GM18519 (cell line): ENCODE data around the gene ZNF823.
A peak's percentile ranks its signal among the peaks of the same experiment; 100 is the strongest.
"Not testable (repeated sequence)": the region's sequence is repeated elsewhere in the genome, so short reads cannot be mapped to it uniquely, and the experiment has no call there.

Experiments used
- ATAC-seq: cut with Tn5 transposase; IDR thresholded peaks from one replicate; pipeline ENCODE4 v1.9.1; 2021; ENCODE audit warnings: mild to moderate bottlenecking, moderate library complexity; ENCODE audit not compliant: unreplicated experiment, low FRiP score

Gene ZNF823

GRCh38 chr19:11738746-11739620 lies at the start of gene ZNF823:
Gene ZNF823 (minus strand): TSS chr19:11738946. CDS start chr19:11738819, 127 bp downstream.
- peak; percentile 70 for ATAC-seq

DNA sequence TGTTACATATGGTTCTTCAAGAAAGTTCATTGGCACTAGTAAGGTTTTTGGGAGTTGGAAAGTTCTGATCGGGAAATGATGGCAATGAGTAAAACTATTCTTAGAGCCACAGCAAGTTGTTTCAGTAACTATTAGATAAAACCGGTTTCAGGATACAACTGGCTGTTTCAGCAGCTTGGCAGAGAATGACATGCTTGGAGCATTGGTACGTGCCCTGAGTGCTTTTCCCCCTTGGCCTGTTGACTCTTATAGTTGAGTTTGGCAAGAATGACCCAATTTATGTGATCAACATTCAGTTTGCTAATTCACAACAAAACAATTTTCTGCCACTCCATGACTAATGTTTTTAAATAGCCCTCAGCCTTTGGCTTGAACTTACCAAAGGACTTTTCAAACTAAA lies 48.8 kb upstream of the ZNF823 start:
- ATAC-seq: no peak

DNA sequence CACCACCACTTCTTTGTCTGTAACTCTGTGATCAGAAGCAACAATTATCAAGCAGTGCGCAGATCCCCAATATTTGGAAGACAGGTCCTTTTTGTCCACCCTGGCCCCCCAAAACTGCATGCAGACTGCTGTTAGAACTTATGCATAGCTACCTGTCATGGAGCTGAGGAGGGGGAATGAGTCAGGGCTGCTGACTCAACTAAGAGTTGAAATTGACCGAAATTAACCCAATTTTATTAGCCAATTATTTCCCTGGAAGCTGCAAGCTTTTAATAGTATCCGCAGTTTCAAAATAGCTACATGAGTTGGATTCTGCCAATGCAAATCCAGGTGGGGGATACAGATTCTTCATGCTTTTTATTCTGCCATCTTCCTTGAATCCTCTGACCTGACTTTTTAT lies 45.6 kb upstream of the ZNF823 start:
- ATAC-seq: no peak

- no peak for ATAC-seq
These were observed 45.0 kb upstream of the ZNF823 start for GRCh38 chr19:11783767-11784166.

DNA sequence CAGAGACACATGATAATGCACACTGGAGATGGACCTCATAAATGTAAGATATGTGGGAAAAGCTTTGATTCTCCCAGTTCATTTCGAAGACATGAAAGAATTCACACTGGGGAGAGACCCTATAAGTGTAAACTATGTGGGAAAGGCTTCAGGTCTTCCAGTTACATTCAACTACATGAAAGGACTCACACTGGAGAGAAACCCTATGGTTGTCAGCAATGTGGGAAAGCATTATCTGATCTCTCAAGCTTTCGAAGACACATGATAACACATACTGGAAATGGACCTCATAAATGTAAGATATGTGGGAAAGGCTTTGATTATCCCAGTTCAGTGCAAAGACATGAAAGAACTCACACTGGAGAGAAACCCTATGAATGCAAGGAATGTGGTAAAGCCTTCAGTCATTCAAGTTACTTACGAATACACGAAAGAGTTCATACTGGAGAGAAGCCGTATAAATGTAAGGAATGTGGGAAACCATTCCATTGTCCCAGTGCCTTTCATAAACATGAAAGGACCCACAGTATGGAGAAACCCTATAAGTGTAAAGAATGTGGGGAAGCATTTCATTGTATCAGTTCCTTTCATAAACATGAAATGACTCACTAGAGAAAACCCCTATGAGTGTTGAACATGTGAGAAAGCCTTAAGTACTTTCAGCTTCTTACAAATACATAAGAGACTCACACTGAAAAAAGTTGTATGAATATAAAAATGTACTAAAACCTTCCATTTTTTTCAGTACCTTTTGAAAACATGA lies 42.7 kb upstream of the ZNF823 start:
- ATAC-seq: no peak

DNA sequence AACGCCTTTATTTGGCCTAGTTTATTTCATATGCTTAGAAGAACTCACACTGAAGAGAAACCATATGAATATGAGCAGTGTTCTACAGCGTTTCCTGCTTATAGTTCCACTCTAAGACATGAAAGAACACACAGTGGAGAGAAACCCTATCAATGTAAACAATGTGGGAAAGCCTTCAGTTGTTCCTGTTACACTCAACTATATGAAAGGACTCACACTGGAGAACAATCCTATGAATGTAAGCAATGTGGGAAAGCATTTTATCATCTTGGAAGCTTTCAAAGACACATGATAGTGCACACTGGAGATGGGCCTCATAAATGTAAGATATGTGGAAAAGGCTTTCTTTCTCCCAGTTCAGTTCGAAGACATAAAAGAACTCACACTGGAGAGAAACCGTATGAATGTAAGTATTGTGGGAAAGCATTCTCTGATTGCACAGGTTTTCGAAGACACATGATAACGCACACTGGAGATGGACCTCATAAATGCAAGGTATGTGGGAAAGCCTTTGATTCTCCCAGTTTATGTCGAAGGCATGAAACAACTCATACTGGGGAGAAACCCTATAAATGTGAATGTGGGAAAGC lies 41.8 kb upstream of the ZNF823 start:
- no peak for ATAC-seq

DNA sequence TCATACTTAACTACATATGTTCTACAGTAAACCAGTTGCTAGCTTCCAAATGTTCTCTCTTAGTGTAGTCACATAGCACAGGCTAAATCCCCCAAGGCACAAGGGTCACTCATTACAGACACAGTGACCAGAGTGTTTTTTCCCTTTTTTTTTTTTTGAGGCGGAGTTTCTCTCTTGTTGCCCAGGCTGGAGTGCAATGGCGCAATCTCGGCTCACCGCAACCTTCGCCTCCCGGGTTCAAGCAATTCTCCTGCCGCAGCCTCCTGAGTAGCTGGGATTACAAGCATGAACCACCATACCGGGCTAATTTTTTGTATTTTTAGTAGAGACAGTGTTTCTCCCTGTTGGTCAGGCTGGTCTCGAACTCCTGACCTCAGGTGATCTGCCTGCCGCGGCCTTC lies 37.9 kb upstream of the ZNF823 start:
- not testable (repeated sequence) for ATAC-seq

GRCh38 chr19:11771520-11771919 lies 32.8 kb upstream of the ZNF823 start:
- ATAC-seq: not testable (repeated sequence)

GRCh38 chr19:11769995-11770394 lies 31.2 kb upstream of the ZNF823 start:
- no peak for ATAC-seq

- ATAC-seq: no peak
These were observed 28.9 kb upstream of the ZNF823 start for GRCh38 chr19:11767633-11768133.

DNA sequence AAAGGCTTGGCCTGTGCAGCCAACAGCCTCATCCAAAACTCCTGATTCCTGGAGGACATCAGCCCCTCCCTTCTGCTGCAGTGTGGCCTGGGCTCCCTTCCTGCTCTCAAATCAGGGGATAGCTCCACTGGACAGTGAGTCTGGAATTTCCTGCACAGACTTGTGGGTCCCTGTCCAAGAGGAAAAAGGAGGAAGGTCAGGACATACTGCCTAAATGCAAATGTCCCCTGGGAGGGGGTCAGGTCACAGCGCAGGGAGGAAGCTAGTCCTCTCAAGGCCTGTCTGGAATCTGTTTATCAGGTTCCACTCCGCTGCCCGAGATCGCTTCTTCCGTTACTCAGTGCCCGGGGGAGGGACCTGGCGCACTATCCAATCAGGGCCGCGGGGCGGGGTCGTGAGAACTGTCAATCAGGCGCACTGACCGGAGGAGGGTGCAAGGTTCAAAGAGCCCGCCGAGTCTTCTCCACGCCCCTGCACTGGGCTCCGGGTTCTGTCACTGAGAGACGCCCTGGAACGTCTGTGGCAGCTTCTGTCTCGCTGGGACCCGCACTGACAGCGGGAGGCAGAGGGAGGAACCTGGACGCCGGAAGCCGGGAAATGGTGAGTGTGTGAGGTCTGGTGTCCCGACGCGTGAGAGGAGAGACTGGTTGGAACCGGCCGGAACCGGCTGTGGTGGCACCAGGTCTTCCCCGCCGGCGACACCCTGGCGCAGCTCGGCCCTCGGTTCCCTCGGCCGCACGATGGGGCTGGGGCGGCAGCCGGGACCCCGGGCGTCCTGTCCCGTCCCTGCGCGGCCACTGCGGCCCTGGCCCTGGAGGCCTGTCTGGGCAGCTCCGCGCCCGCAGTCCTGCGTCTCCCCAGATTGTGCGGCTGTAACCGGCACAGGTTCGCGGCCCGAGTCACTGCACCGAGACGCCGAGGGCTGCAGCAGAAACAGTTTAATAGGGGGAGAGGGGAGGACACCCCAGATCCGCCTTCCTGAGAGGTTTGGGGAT lies 28.1 kb upstream of the ZNF823 start, which contains the start of gene ZNF441:
ZNF441 (plus strand) TSS at position 404 of the 995 bp plus-strand sequence; CDS start at position 598, 194 bp downstream.
- ATAC-seq: peak; percentile 83

- no peak for ATAC-seq
These were observed 24.9 kb upstream of the ZNF823 start for GRCh38 chr19:11763611-11764010.

DNA sequence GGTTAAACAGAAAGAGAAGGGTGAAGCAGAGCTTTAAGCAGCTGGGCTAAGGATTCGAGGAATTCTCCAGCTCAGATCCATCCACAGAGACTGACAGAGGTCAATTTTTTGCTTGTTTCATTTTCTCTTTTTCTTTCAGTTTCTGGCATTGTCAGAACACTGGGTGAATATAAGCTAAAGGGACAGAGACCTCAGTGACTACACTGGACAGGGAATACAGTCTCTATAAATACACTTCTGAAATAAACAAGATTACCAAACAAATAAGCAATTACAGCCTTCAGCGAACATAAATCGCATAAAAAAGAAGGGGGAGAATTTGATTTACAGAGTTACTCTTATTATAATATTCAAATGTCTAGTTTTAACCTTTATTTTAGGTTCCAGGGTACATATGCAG lies 24.4 kb upstream of the ZNF823 start:
- ATAC-seq: no peak

- ATAC-seq: no peak
These were observed 21.1 kb upstream of the ZNF823 start for GRCh38 chr19:11759805-11760204.

GRCh38 chr19:11756965-11757364 lies 18.2 kb upstream of the ZNF823 start:
- no peak for ATAC-seq

GRCh38 chr19:11754663-11755062 lies 15.9 kb upstream of the ZNF823 start:
- ATAC-seq: no peak

GRCh38 chr19:11752244-11752736 lies 13.5 kb upstream of the ZNF823 start:
- ATAC-seq: no peak

GRCh38 chr19:11749751-11750150 lies 11.0 kb upstream of the ZNF823 start:
- ATAC-seq: no peak

DNA sequence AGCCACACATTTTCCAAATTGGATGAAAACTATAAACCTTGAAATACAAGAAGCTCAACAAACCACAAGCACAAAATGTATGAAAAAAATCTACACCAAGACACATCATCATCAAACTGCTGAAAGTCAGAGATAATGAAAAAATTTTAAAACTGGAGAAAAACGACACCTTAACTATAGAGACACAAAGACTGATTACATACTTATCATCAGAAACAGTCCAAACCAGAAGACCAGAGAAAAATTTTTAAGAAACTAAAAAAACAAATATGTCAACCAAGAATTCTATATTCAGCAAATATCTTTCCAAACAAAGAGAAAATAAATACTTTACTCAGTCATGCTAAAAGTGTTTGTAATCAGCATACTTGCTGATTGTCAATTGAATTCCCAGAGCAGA lies 8.5 kb upstream of the ZNF823 start:
- ATAC-seq: no peak

- ATAC-seq: no peak
These were observed 7.1 kb upstream of the ZNF823 start for GRCh38 chr19:11745869-11746268.
